ENCODE results near the gene ENDOD1.
"Not testable (repeated sequence)": the region's sequence is repeated elsewhere in the genome, so short reads cannot be mapped to it uniquely, and the experiment has no call there.

ENDOD1 gene

GRCh38 chr11:95089620-95090542 is at the start of gene ENDOD1:
Gene ENDOD1 (plus strand): TSS chr11:95089846. CDS start chr11:95089928, 82 bp downstream.
- H3K9me3 ChIP-seq (ENCODE audit: control insufficient read depth in 5 of 5, low read length in 5 of 5) = no peaks in the 10 kb centered on the region
- peak within 1 kb of the TSS; percentile 76 to 90 (median 83) for H3K4me3 ChIP-seq (ENCODE audit: low read depth in 1 of 5, low read length in 5 of 5)
- no peaks in the 10 kb centered on the region for H3K27me3 ChIP-seq (ENCODE audit: control insufficient read depth in 5 of 5, insufficient read depth in 4 of 5, low read length in 5 of 5)
- peak within 1 kb of the TSS in 4 of 5 donors; percentile 40 to 75 (median 69) for H3K9ac ChIP-seq (ENCODE audit: low read length in 5 of 5)
- peaks cover 0 to 2% (median 0%) of the 10 kb centered on the region in 5 donors for H3K36me3 ChIP-seq (ENCODE audit: control insufficient read depth in 5 of 5, insufficient read depth in 5 of 5, low read length in 5 of 5)
- peak within 1 kb of the TSS; percentile 60 for H3K27ac ChIP-seq (ENCODE audit: low read depth, low read length)
- H3K4me1 ChIP-seq (ENCODE audit: control insufficient read depth in 5 of 5, insufficient read depth in 5 of 5, low read length in 5 of 5) = peaks cover 0 to 29% (median 20%) of the 10 kb centered on the region in 5 donors

- H3K4me1 ChIP-seq (ENCODE audit: control insufficient read depth in 5 of 5, insufficient read depth in 5 of 5, low read length in 5 of 5) = no peaks in the 10 kb centered on the region
- no peak overlapping the region for H3K4me3 ChIP-seq (ENCODE audit: low read depth in 1 of 5, low read length in 5 of 5)
- H3K9me3 ChIP-seq (ENCODE audit: control insufficient read depth in 5 of 5, low read length in 5 of 5) = no peaks in the 10 kb centered on the region
- peaks cover 0 to 13% (median 6%) of the 10 kb centered on the region in 5 donors for H3K27me3 ChIP-seq (ENCODE audit: control insufficient read depth in 5 of 5, insufficient read depth in 4 of 5, low read length in 5 of 5)
- no peak overlapping the region for H3K9ac ChIP-seq (ENCODE audit: low read length in 5 of 5)
- H3K36me3 ChIP-seq (ENCODE audit: control insufficient read depth in 5 of 5, insufficient read depth in 5 of 5, low read length in 5 of 5) = no peaks in the 10 kb centered on the region
- no peak overlapping the region for H3K27ac ChIP-seq (ENCODE audit: low read depth, low read length)
Observed at GRCh38 chr11:95042239-95042638, 47.4 kb upstream of the ENDOD1 start.

- Histone ChIP-seq H3K9me3 (ENCODE audit: control insufficient read depth in 5 of 5, low read length in 5 of 5) (no peaks in the 10 kb centered on the region), H3K4me3 (ENCODE audit: low read depth in 1 of 5, low read length in 5 of 5) (no peak overlapping the region), H3K4me1 (ENCODE audit: control insufficient read depth in 5 of 5, insufficient read depth in 5 of 5, low read length in 5 of 5) (no peaks in the 10 kb centered on the region), H3K27ac (ENCODE audit: low read depth, low read length) (no peak overlapping the region), H3K36me3 (ENCODE audit: control insufficient read depth in 5 of 5, insufficient read depth in 5 of 5, low read length in 5 of 5) (no peaks in the 10 kb centered on the region), H3K9ac (ENCODE audit: low read length in 5 of 5) (no peak overlapping the region), H3K27me3 (ENCODE audit: control insufficient read depth in 5 of 5, insufficient read depth in 4 of 5, low read length in 5 of 5) (peaks cover 0 to 12% (median 6%) of the 10 kb centered on the region in 5 donors)
Observed at GRCh38 chr11:95042906-95043305, 46.7 kb upstream of the ENDOD1 start.

- H3K4me1 ChIP-seq (ENCODE audit: control insufficient read depth in 5 of 5, insufficient read depth in 5 of 5, low read length in 5 of 5) = no peaks in the 10 kb centered on the region
- no peak overlapping the region for H3K27ac ChIP-seq (ENCODE audit: low read depth, low read length)
- H3K36me3 ChIP-seq (ENCODE audit: control insufficient read depth in 5 of 5, insufficient read depth in 5 of 5, low read length in 5 of 5) = no peaks in the 10 kb centered on the region
- H3K9me3 ChIP-seq (ENCODE audit: control insufficient read depth in 5 of 5, low read length in 5 of 5) = no peaks in the 10 kb centered on the region
- no peak overlapping the region for H3K9ac ChIP-seq (ENCODE audit: low read length in 5 of 5)
- H3K4me3 ChIP-seq (ENCODE audit: low read depth in 1 of 5, low read length in 5 of 5) = no peak overlapping the region
- peaks cover 0 to 14% (median 6%) of the 10 kb centered on the region in 5 donors for H3K27me3 ChIP-seq (ENCODE audit: control insufficient read depth in 5 of 5, insufficient read depth in 4 of 5, low read length in 5 of 5)
Observed at GRCh38 chr11:95044010-95044409, 45.6 kb upstream of the ENDOD1 start.

GRCh38 chr11:95045812-95046211 is 43.8 kb upstream of the ENDOD1 start:
- no peak overlapping the region for H3K4me3 ChIP-seq (ENCODE audit: low read depth in 1 of 5, low read length in 5 of 5)
- H3K4me1 ChIP-seq (ENCODE audit: control insufficient read depth in 5 of 5, insufficient read depth in 5 of 5, low read length in 5 of 5) = no peaks in the 10 kb centered on the region
- H3K27ac ChIP-seq (ENCODE audit: low read depth, low read length) = no peak overlapping the region
- no peaks in the 10 kb centered on the region for H3K36me3 ChIP-seq (ENCODE audit: control insufficient read depth in 5 of 5, insufficient read depth in 5 of 5, low read length in 5 of 5)
- peaks cover 0 to 16% (median 4%) of the 10 kb centered on the region in 5 donors for H3K27me3 ChIP-seq (ENCODE audit: control insufficient read depth in 5 of 5, insufficient read depth in 4 of 5, low read length in 5 of 5)
- H3K9ac ChIP-seq (ENCODE audit: low read length in 5 of 5) = no peak overlapping the region
- H3K9me3 ChIP-seq (ENCODE audit: control insufficient read depth in 5 of 5, low read length in 5 of 5) = no peaks in the 10 kb centered on the region

GRCh38 chr11:95049122-95049521 is 40.5 kb upstream of the ENDOD1 start, which contains the start of gene KDM4F:
Gene KDM4F (plus strand): TSS chr11:95049422.
- not testable (repeated sequence) for H3K4me3 ChIP-seq (ENCODE audit: low read depth in 1 of 5, low read length in 5 of 5)

GRCh38 chr11:95050595-95051202 is 38.9 kb upstream of the ENDOD1 start:
- Histone ChIP-seq H3K27me3 (ENCODE audit: control insufficient read depth in 5 of 5, insufficient read depth in 4 of 5, low read length in 5 of 5) (peaks cover 0 to 14% (median 8%) of the 10 kb centered on the region in 5 donors), H3K27ac (ENCODE audit: low read depth, low read length) (no peak overlapping the region), H3K9me3 (ENCODE audit: control insufficient read depth in 5 of 5, low read length in 5 of 5) (no peaks in the 10 kb centered on the region), H3K9ac (ENCODE audit: low read length in 5 of 5) (no peak overlapping the region), H3K4me1 (ENCODE audit: control insufficient read depth in 5 of 5, insufficient read depth in 5 of 5, low read length in 5 of 5) (no peaks in the 10 kb centered on the region), H3K4me3 (ENCODE audit: low read depth in 1 of 5, low read length in 5 of 5) (no peak overlapping the region), H3K36me3 (ENCODE audit: control insufficient read depth in 5 of 5, insufficient read depth in 5 of 5, low read length in 5 of 5) (no peaks in the 10 kb centered on the region)

More at GRCh38 chr11:95049122-95049521, 40.5 kb upstream of the ENDOD1 start, which contains the start of gene KDM4F:
- H3K27ac ChIP-seq (ENCODE audit: low read depth, low read length); H3K9me3 ChIP-seq (ENCODE audit: control insufficient read depth in 5 of 5, low read length in 5 of 5); H3K4me1 ChIP-seq (ENCODE audit: control insufficient read depth in 5 of 5, insufficient read depth in 5 of 5, low read length in 5 of 5); H3K36me3 ChIP-seq (ENCODE audit: control insufficient read depth in 5 of 5, insufficient read depth in 5 of 5, low read length in 5 of 5); H3K9ac ChIP-seq (ENCODE audit: low read length in 5 of 5): not testable (repeated sequence)
- H3K27me3 ChIP-seq (ENCODE audit: control insufficient read depth in 5 of 5, insufficient read depth in 4 of 5, low read length in 5 of 5) = peaks cover 0 to 13% (median 6%) of the 10 kb centered on the region in 5 donors

GRCh38 chr11:95054356-95054755 is 35.3 kb upstream of the ENDOD1 start:
- H3K4me1 ChIP-seq (ENCODE audit: control insufficient read depth in 5 of 5, insufficient read depth in 5 of 5, low read length in 5 of 5) = no peaks in the 10 kb centered on the region
- H3K9ac ChIP-seq (ENCODE audit: low read length in 5 of 5) = no peak overlapping the region
- no peaks in the 10 kb centered on the region for H3K9me3 ChIP-seq (ENCODE audit: control insufficient read depth in 5 of 5, low read length in 5 of 5)
- H3K36me3 ChIP-seq (ENCODE audit: control insufficient read depth in 5 of 5, insufficient read depth in 5 of 5, low read length in 5 of 5) = no peaks in the 10 kb centered on the region
- H3K27ac ChIP-seq (ENCODE audit: low read depth, low read length) = no peak overlapping the region
- H3K27me3 ChIP-seq (ENCODE audit: control insufficient read depth in 5 of 5, insufficient read depth in 4 of 5, low read length in 5 of 5) = peaks cover 0 to 13% (median 8%) of the 10 kb centered on the region in 5 donors
- no peak overlapping the region for H3K4me3 ChIP-seq (ENCODE audit: low read depth in 1 of 5, low read length in 5 of 5)

GRCh38 chr11:95055283-95055897 is 34.3 kb upstream of the ENDOD1 start:
- Histone ChIP-seq H3K27ac (ENCODE audit: low read depth, low read length) (no peak overlapping the region), H3K4me3 (ENCODE audit: low read depth in 1 of 5, low read length in 5 of 5) (no peak overlapping the region), H3K27me3 (ENCODE audit: control insufficient read depth in 5 of 5, insufficient read depth in 4 of 5, low read length in 5 of 5) (peaks cover 0 to 12% (median 8%) of the 10 kb centered on the region in 5 donors), H3K36me3 (ENCODE audit: control insufficient read depth in 5 of 5, insufficient read depth in 5 of 5, low read length in 5 of 5) (no peaks in the 10 kb centered on the region), H3K9me3 (ENCODE audit: control insufficient read depth in 5 of 5, low read length in 5 of 5) (no peaks in the 10 kb centered on the region), H3K4me1 (ENCODE audit: control insufficient read depth in 5 of 5, insufficient read depth in 5 of 5, low read length in 5 of 5) (no peaks in the 10 kb centered on the region), H3K9ac (ENCODE audit: low read length in 5 of 5) (no peak overlapping the region)

Data from subcutaneous abdominal adipose tissue (tissue), 5 donors.